ENCODE results near the gene CD99L2.
"Not testable (repeated sequence)": the region's sequence is repeated elsewhere in the genome, so short reads cannot be mapped to it uniquely, and the experiment has no call there.

The CD99L2 gene

GRCh38 chrX:150849996-150850720 is 48.3 kb downstream of the CD99L2 start:
- no peak for DNase-seq

GRCh38 chrX:150849486-150849885 is 49.0 kb downstream of the CD99L2 start:
- no peak for DNase-seq

GRCh38 chrX:150848914-150849365 is 49.5 kb downstream of the CD99L2 start:
- no peak for DNase-seq

GRCh38 chrX:150847088-150847487 is 51.4 kb downstream of the CD99L2 start:
- no peak for DNase-seq

- no peak for DNase-seq
Observed at GRCh38 chrX:150846130-150846529, 52.3 kb downstream of the CD99L2 start.

GRCh38 chrX:150845091-150845490 is 53.4 kb downstream of the CD99L2 start:
- no peak for DNase-seq

- no peak for DNase-seq
Observed at GRCh38 chrX:150844016-150844415, 54.5 kb downstream of the CD99L2 start.

GRCh38 chrX:150842198-150842685 is 56.2 kb downstream of the CD99L2 start:
- no peak for DNase-seq

- no peak for DNase-seq
Observed at GRCh38 chrX:150841456-150842197, 56.8 kb downstream of the CD99L2 start.

GRCh38 chrX:150837845-150838244 is 60.6 kb downstream of the CD99L2 start:
- no peak for DNase-seq

- DNase-seq: no peak
Observed at GRCh38 chrX:150834695-150835094, 63.8 kb downstream of the CD99L2 start.

GRCh38 chrX:150833454-150834056 is 64.9 kb downstream of the CD99L2 start:
- no peak for DNase-seq

- no peak for DNase-seq
Observed at GRCh38 chrX:150831863-150832262, 66.6 kb downstream of the CD99L2 start.

- DNase-seq: no peak
Observed at GRCh38 chrX:150828785-150829184, 69.7 kb downstream of the CD99L2 start.

- not testable (repeated sequence) for DNase-seq
Observed at GRCh38 chrX:150824352-150824751, 74.1 kb downstream of the CD99L2 start.

- not testable (repeated sequence) for DNase-seq
Observed at GRCh38 chrX:150823826-150824225, 74.6 kb downstream of the CD99L2 start.

- no peak for DNase-seq
Observed at GRCh38 chrX:150821971-150822370, 76.5 kb downstream of the CD99L2 start.

GRCh38 chrX:150813922-150814321 is 84.5 kb downstream of the CD99L2 start:
- DNase-seq: no peak

- no peak for DNase-seq
Observed at GRCh38 chrX:150806827-150807226, 91.6 kb downstream of the CD99L2 start.

- no peak for DNase-seq
Observed at GRCh38 chrX:150805736-150806135, 92.7 kb downstream of the CD99L2 start.

GRCh38 chrX:150792949-150793527 is 105.4 kb downstream of the CD99L2 start:
- DNase-seq: no peak

GRCh38 chrX:150790021-150790420 is 108.4 kb downstream of the CD99L2 start:
- DNase-seq: no peak

- no peak for DNase-seq
Observed at GRCh38 chrX:150781677-150782076, 116.8 kb downstream of the CD99L2 start.
